Nephron (organoid): ENCODE results near the gene NARS2.

Experiments used
- H3K27ac Mint-ChIP-seq, 3 experiments: 2 replicates each; pipeline ENCODE4 v1.8.0; 2020; ENCODE audit warnings: mixed read lengths in 3 of 3, mild to moderate bottlenecking in 2 of 3, moderate library complexity in 1 of 3
- H3K27me3 Mint-ChIP-seq: 2 replicates; pipeline ENCODE4 v1.8.0; 2021; ENCODE audit warnings: low read depth, mild to moderate bottlenecking, moderate library complexity, mixed read lengths
- H3K36me3 Mint-ChIP-seq: 2 replicates; pipeline ENCODE4 v1.8.0; 2020; ENCODE audit warnings: low read depth, mixed read lengths
- H3K4me1 Mint-ChIP-seq: 2 replicates; pipeline ENCODE4 v1.8.0; 2020; ENCODE audit warnings: mixed read lengths
- H3K4me3 Mint-ChIP-seq, 3 experiments: 2 replicates each; pipeline ENCODE4 v1.8.0; 2020; ENCODE audit warnings: mild to moderate bottlenecking in 3 of 3, mixed read lengths in 3 of 3, moderate library complexity in 2 of 3
- H3K9me3 Mint-ChIP-seq: 2 replicates; pipeline ENCODE4 v1.8.0; 2020; ENCODE audit warnings: mixed read lengths
- TF ChIP-seq, protein P1 (sequence below), 3 experiments: fragments of 200-600 bp; sonication (generic); IDR thresholded peaks; one replicate each; pipeline ENCODE4 v1.5.0; 2021; ENCODE audit warnings: antibody characterized with exemption in 3 of 3; ENCODE audit not compliant: unreplicated experiment in 3 of 3

Gene NARS2

DNA sequence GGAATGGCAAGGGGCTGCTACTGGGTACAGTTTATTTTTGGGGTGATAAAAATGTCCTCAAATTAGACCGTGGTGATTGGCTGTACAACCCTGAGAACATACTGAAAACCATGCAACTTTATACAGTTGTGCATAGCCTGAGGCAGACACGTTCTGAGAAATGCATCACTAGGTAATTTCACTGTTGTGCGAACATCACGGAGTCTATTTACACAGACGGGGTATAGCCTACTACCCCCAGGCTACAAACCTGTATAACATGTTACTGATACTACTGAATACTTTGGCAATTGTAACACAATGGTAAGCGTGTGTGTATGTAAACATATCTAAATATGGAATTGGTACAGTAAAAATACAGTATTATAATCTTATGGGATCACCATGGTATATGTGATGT lies 23.6 kb downstream of the NARS2 start:
- Mint-ChIP-seq H3K27ac (no peak overlapping the region), H3K36me3 (peaks cover 63% of the 10 kb centered on the region), H3K9me3 (no peaks in the 10 kb centered on the region), H3K27me3 (no peaks in the 10 kb centered on the region), H3K4me3 (no peak overlapping the region), H3K4me1 (peaks cover 4% of the 10 kb centered on the region)
- TF ChIP-seq, protein P1, sequence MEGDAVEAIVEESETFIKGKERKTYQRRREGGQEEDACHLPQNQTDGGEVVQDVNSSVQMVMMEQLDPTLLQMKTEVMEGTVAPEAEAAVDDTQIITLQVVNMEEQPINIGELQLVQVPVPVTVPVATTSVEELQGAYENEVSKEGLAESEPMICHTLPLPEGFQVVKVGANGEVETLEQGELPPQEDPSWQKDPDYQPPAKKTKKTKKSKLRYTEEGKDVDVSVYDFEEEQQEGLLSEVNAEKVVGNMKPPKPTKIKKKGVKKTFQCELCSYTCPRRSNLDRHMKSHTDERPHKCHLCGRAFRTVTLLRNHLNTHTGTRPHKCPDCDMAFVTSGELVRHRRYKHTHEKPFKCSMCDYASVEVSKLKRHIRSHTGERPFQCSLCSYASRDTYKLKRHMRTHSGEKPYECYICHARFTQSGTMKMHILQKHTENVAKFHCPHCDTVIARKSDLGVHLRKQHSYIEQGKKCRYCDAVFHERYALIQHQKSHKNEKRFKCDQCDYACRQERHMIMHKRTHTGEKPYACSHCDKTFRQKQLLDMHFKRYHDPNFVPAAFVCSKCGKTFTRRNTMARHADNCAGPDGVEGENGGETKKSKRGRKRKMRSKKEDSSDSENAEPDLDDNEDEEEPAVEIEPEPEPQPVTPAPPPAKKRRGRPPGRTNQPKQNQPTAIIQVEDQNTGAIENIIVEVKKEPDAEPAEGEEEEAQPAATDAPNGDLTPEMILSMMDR (IDR thresholded peaks at IDR 0.05; ENCODE audit: unreplicated experiment in 3 of 3) = no peak

DNA sequence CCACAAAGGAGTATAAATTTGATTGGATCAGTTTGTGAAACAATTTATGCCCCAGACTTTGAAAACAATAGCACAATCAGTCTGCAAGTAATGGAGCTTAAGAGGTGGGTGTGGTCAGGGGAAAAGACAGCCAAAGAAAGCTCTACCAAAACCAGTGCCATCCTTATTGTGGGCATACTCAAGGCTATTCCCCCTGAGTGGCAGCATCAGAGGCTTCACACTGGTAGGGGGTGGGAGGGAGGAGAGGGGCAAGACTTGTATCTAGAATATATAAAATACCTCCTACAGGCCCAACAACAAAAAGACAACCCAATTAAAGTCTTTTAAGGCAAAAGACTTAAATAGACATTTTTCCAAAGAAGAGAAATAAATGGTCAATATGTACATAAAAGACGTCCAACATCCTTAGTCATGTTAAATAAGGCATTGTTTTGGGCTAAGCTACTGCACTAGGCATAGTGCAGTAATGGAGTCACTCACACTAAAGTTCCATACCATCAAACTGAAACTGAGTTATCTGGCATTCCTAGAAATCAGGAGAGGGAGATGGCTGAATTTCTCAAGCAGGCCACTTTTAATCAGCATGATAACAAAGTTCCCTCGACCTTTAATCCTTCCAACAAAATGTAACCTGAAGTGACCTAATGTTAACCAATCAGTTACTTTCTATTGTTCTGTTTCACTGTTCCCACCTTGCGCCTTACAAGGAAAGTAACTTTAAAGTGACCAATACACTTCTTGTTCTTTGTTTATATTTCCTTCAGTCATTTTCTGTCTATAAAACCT lies 24.8 kb downstream of the NARS2 start:
- peaks cover 4% of the 10 kb centered on the region for H3K4me1 Mint-ChIP-seq
- H3K36me3 Mint-ChIP-seq = peaks cover 60% of the 10 kb centered on the region
- H3K27me3 Mint-ChIP-seq = no peaks in the 10 kb centered on the region
- H3K9me3 Mint-ChIP-seq = no peaks in the 10 kb centered on the region
- peak overlapping the region; percentile 47 to 58 (median 49) for H3K27ac Mint-ChIP-seq
- H3K4me3 Mint-ChIP-seq = no peak overlapping the region
- TF ChIP-seq, protein P1 (IDR thresholded peaks at IDR 0.05; ENCODE audit: unreplicated experiment in 3 of 3) = no peak

DNA sequence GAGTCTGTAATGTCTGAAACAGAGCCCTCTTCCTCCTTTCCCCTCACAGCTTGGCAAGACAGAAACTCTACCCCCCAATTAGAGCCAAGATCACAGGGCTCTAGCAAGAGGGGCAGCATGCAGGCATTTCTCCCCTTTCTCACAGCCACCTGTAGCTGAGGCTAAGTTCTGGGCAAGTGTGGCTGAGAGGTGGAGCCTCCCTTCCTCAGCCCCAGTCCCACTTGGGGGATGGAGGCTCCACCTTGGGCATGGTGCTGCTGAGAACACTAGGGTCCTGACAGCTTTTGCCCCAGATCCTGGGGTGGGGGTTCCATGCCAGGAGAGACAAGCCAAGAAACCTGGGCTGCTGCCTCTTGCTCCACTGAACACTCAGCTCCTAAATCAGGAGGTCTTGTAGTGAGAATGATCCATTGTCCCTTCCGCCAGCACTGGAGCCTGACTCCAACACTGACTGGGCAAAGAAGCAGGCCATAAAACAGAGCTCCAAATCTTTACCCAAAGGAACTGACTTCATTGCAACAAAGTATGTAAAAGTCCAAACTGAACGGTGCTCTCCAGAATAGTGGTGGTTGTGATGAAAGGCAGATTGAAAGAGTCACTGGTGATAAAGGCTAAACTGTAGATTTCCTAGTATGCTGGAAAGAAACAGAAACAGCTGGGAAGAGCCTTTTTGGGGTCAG lies 25.6 kb downstream of the NARS2 start:
- H3K36me3 Mint-ChIP-seq = peaks cover 54% of the 10 kb centered on the region
- peaks cover 4% of the 10 kb centered on the region for H3K4me1 Mint-ChIP-seq
- H3K27me3 Mint-ChIP-seq = no peaks in the 10 kb centered on the region
- peak overlapping the region; percentile 47 to 58 (median 49) for H3K27ac Mint-ChIP-seq
- TF ChIP-seq, protein P1 (IDR thresholded peaks at IDR 0.05; ENCODE audit: unreplicated experiment in 3 of 3) = no peak
- H3K9me3 Mint-ChIP-seq = no peaks in the 10 kb centered on the region
- H3K4me3 Mint-ChIP-seq = no peak overlapping the region

DNA sequence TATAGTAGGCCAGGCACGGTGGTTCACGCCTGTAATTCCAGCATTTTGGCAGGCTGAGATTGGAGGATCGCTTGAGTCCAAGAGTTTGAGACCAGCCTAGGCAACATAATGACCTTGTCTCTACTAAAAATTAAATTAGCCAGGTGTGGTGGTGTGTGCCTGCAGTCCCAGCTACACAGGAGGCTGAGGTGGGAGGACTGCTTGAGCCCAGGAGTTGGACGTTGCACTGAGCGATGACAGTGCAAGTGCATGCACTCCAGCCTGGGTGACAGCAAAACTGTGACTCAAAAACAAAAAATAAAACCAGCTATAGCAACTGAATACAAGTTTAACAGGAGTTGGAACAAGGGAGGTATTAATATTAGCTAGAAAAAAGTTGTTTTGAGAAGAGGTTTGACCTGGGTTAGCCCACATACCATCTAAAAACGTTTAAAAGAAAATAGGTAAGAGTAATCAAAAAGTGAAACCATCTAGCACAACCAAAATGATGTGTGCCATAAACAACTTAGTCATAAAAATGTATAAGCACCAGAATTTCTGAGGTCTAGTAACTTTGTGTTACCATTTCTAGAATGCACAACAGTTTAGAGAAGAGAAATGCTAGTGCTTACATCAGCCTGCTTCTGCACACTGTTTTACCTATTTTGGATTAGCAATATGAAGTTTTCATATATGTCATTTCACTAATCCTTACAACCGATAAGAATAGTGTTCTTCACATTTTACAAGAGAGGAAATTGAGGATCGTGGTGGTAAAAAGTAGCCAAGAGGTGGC lies 26.5 kb downstream of the NARS2 start:
- Mint-ChIP-seq H3K4me1 (peaks cover 4% of the 10 kb centered on the region), H3K27ac (no peak overlapping the region), H3K9me3 (no peaks in the 10 kb centered on the region), H3K36me3 (peaks cover 51% of the 10 kb centered on the region), H3K27me3 (no peaks in the 10 kb centered on the region), H3K4me3 (no peak overlapping the region)
- TF ChIP-seq, protein P1 (IDR thresholded peaks at IDR 0.05; ENCODE audit: unreplicated experiment in 3 of 3) = no peak

DNA sequence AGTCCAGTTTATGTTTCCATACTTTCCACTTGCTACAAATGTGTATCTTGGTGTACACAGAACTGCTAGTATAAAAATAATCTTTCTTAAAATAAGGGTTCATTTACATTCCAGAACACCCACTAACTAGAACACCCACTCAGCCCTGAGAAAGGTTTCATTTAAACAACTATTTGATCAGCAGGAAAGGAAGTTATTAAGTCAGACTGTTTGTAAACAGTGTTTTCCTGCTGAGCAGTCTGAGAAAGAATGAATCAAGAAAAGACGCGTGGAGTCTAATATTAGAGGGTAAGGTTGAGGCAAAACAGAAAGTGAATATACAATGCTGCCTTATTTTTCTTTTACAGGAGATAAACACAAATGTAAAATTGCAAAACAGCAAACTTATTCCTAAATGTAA lies 32.7 kb downstream of the NARS2 start:
- no peaks in the 10 kb centered on the region for H3K9me3 Mint-ChIP-seq
- no peaks in the 10 kb centered on the region for H3K27me3 Mint-ChIP-seq
- H3K4me3 Mint-ChIP-seq = no peak overlapping the region
- H3K36me3 Mint-ChIP-seq = peaks cover 55% of the 10 kb centered on the region
- H3K27ac Mint-ChIP-seq = no peak overlapping the region
- peaks cover 5% of the 10 kb centered on the region for H3K4me1 Mint-ChIP-seq
- TF ChIP-seq, protein P1 (IDR thresholded peaks at IDR 0.05; ENCODE audit: unreplicated experiment in 3 of 3) = no peak
